ENCODE data around the gene THADA.
"Not testable (repeated sequence)": the region's sequence is repeated elsewhere in the genome, so short reads cannot be mapped to it uniquely, and the experiment has no call there.

Gene THADA

DNA sequence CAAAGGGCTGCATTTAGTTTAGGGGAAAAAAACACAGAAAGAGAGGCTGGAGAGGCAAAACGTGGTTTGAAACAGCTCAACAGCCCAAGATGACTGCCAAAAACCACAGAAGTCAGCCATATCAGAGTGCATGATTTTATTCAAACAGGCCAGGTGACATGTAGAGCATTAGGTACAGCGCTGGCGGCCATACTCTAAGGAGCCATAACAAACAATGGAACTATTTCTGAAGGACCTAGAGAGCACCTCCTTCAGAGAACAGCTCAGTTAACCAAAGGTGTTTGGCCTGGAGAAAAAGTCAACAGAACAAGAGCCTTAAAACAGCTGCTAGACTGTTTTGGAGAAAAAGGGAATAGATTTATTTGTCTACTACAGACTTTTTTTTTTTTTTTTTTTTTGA is 2.6 kb downstream of the THADA start:
- no peak for DNase-seq

DNA sequence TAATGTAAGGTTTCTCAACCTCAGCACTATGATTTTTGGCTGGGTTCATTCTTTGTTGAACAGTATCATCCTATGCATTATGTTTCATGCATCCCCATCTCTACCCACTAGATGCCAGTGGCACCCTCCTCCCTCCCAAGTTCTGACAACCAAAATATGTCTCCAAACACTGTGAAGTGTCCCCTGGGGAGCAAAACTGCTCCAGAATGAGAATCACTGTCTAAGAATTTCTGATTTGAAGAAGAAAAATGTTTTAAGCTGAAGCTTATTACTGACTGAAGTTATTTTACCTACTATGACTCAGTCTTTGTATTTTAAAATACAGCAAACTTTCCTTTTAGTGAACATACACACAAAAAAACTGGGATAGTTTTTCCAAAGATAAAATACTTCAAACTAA is 3.4 kb downstream of the THADA start:
- DNase-seq: no peak

DNA sequence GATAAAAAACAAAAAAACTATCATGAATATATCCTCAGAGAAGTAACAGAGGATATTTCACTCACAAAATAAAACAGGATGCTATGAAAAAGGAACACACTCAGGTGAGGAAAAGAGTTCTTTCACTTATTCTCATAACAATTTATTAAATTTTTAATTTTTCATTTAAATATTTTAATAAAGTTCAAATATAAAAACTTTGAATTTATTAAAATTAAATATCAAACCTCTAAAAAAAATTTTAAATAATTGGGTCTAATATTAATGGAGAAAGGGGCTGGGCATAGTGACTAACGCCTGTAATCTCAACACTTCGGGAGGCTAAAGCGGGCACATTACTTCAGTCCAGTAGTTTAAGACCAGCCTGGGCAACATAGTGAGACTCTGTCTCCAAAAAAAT is 10.1 kb downstream of the THADA start:
- DNase-seq: no peak

DNA sequence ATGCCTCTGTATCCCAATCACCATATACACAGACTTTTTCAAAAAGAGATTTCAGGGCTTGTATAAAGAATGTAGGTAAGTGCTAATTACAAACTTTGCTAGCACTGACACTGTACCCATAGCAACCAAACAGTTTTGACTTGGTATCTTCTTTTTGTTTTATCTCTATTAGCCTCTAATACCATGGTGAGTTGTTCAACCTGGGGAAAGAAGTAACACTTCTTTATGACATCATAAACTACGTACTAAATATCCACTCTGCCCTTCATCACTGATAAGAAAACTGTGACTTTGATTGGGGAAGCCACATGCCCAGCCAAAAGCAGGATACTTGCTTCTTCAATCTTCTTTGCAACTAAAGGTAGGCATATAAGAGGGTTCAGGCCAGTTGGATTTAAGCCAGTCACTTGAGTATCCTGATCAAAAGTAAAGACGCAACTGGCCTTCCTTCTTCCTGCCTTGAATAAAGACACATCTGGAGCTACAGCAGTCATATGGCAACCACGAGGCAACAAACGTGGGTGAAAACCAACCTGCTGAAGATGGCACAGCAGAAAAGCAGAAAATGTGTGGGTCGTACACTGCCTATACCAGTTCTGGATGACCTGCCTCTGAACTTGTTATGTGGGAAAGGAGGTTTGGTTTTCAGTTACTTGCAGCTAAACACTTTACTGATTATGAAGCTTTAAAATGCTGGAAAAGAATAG is 16.4 kb downstream of the THADA start:
- no peak for DNase-seq

DNA sequence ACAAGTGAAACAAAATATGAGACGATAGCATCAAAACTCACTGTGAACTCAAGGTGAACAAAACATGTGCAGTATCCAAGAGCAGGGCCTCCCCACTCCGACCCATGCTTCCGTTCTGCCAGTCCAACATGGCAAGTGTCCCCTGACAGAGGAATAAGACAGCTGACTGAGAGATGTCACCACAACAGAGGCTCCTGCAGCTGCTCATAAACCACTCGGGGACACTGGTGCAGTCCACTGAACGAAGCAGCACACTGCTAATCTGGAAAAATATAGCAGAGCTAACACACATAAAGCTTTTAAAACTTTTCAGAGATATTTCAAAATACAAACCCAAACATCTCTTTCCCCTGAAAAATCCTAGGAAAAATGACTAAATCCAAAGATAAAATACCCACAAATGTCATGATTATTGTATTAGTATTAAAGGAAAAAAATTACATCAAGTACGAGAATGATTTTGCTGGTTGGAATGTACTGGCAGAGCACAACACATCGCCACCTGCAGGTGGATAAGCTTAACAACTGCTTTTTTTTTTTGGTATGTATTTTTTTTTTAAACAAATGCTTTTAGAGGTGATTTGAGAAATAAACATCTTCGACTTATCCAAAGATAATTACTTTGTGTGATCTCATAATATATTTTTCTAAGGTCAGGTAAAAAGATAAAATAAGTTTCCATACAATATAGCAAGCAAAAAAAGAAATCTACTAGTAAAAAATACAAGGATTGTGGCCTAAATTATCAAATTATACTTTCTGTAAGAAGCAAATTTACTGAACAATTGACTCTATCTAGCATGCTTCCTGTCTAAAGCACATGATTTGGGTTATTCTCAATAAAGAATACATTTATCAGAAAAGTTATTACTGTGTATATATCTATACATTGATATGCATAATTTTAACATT is 18.6 kb downstream of the THADA start:
- DNase-seq: no peak

DNA sequence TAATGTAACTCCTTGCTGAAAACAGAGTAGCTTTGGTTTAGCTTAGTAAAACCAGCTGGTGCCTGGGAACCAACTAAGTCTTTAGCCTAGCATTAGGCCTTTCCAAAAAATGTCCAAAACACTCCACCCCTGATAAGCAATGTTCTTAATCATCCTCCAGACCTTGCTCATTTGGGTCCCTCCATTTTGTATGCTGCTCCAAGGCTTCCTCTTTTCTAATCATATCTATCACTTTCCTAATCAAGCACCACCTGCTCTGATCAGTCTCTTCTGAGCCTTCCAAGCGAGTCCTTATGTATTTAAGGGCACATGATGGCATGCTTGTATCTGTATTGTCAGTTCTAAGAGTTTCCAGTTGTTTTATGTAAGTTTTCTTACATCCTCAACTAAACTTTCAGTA is 23.6 kb downstream of the THADA start:
- no peak for DNase-seq

DNA sequence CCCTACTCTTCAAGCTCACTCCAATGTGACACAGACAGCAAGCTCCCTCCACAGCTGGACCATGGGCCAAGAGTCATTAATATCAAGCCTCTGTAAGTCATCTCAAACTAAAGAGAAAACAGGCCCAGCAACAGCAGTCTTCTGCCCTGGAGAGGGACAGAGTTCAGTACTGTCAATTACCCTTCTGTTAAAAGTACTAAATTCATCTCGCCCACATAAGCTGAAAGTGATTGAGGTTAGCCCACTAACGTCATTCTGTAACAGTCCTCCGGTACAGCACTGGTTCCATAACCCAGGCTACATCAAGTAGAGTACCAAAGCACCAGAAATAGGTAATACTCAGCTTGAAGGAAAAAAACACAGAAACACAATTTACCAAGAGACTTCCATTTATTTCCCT is 25.9 kb downstream of the THADA start:
- DNase-seq: no peak

DNA sequence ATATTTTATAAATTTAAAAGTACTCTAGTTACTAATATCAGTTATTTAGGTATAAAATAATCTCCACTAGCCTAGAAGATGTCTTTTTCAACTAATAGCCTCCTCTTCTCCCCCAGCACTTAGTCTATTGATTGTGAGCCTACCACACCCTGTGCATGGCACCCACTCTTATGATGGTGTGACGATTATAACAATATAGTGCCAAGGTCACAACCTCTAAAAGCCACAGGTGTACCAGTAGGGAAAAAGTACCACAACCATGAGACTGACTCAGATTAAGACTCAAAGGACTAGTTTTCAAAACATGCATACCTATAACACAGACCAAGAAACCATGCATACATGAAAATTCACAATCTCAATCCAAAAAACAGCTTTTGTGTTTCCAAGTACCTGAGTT is 27.6 kb downstream of the THADA start:
- DNase-seq: no peak

DNA sequence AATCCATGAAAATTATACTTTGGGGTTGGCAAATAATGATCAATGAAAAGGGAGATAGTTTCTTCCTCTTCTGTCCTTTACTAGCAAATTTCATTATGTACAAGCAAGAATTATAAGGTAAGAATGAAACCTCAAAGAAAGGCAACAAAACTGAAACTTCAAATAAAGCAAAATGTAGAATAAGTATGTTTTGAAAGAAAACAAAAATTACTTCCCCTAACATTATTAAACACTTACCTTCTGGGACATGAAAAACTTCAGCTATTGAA is 29.4 kb downstream of the THADA start:
- no peak for DNase-seq

DNA sequence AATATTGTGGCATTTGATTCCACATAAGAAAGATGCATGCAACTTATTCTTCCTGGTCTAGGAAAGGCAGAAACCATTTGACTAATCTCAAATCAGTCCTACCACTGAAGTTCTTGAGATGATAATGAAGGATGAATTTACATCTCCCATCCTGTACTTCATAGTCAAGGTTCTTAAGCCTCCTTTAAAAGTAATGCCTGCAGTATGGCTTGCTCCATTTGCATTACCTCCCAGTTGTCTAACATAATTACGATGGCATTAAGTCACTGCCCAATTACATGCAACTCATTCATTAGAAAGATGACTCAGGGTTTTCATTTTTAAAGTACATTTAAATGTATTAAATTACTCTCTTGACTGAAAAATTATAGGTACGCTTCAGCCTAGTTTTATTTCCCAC is 32.2 kb downstream of the THADA start:
- no peak for DNase-seq

DNA sequence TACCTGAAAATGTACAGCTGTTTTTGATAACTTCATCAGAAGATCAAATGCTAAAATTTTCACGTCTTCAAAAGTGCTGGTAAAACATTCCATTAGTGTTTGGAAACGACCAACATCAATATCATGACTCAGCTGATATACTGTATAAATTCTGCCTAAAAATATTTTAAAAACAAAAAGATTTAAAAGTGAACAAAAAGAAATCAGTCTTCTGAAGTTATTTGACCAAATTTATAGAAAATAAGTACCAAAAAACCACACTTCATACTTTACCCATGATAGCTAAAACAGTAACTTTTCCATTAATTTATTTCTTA is 35.6 kb downstream of the THADA start:
- no peak for DNase-seq

DNA sequence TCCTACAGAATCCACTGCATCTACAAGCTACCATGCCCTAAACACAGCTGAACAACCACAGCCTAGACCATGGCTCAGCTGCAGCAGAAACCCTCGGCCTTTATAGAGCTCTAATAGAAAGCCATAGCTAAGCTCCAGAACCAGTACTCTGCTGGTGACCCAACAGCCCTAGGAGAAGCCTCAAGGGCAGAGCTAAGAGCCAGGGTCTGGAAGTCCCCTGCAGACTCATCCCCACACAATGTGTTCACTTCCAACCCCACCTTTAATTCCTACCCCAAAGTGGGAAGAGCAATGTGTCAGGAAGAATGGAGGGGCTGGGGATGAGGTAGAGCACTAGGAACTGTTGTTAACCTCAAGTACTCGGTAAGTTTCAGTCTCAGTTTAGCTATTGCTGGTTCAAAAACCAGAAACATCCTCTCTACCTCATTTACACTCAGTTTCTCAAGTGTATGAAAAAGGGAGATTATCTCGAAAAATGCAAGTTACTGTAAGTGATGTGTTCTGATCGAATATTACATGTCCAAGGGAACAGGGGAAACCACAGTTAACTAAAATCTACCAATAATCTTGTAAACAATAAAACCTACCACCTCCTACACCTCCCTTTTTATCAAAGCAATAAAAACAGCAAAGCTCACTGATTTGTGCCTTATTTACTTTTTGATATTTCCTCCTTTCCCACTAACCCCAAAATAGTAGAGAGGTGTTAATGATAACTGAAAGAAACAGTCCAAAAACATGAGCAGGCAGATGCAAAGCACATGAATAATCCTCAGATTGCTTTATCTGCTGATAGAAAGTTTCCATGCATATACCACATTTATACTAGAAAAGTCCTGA is 36.2 kb downstream of the THADA start:
- DNase-seq: no peak

DNA sequence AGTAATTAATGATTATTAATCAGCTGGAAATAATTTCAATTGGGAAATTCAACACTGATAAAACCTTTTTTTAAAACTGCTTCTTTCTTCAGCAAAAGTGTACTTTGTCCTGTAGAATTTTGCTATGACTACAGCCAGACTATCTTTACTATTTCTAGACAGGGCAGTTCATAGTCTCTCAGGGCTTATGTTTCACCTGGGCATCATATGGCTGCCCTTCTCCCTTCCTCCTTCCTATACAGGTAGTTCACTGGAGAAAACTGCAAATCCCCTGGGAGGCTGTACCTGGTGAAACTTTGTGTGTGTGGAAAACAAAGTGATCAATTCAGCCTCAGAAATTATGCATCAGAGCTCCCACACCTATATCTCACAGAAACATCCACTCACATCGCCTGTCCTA is 38.6 kb downstream of the THADA start:
- DNase-seq: no peak

DNA sequence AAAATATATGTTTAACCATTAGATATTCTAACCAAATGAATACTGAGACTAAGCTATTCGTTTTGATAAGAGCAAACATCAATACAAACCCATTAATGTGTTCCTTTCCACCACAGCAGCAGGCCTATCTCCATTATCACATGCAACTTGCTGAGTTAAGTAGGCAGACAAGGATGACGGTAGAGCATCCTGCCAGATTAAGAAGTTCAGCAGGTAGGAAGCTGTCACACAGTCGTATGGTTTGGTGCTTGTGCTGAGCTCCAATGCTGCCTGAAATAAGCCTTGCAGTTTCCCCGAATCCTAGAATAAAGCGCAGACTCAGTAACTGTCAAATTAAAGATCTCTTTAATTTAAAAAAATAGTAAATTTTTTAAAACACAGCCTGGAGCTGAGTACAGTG is 39.6 kb downstream of the THADA start:
- DNase-seq: no peak

DNA sequence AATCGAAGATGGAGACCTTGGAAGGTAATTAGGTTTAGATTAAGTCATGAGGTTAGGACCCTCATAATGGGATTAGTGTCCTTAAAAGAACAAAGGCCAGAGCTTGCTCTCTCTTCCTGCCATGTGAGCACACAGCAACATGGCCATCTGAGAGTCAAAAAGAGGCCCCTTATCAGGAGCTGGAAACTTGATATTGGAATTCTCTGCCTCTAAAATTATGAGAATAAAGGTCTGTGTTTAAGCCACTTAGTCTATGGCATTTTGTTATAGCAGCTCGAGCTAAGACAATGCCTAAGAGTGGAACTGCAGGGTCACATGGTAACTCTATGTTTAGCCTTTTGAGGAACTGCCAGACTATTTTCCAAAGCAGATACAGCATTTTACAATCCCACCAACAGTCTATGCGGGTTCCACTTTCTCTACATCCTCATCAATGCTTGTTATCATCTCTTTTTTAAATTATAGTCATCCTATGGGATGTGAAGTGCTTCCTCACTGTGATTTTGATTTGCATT is 42.4 kb downstream of the THADA start:
- no peak for DNase-seq

DNA sequence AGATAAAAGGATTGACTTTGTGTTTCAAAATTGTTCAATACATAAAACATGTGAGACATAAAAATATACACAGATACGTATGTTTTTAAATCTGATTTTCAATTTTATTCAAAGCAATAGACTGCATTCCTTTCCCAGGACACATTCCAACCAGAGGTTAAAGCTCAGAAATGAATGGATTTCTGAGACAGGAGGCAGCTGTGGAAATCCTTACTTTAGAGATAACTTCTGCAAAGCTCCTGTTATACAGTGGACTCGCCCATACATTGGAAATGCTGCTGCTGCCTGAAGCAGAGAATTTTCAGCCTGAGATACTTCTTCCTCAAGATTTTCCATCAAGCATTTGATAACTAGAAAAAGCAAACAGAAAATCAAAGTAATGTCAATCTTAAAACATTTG is 43.8 kb downstream of the THADA start:
- no peak for DNase-seq

DNA sequence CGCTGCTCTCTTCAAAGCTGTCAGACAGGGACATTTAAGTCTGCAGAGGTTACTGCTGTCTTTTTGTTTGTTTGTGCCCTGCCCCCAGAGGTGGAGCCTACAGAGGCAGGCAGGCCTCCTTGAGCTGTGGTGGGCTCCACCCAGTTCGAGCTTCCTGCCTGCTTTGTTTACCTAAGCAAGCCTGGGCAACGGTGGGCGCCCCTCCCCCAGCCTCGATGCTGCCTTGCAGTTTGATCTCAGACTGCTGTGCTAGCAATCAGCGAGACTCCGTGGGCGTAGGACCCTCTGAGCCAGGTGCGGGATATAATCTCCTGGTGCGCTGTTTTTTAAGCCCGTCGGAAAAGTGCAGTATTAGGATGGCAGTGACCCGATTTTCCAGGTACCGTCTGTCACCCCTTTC is 47.5 kb downstream of the THADA start:
- DNase-seq: not testable (repeated sequence)

DNA sequence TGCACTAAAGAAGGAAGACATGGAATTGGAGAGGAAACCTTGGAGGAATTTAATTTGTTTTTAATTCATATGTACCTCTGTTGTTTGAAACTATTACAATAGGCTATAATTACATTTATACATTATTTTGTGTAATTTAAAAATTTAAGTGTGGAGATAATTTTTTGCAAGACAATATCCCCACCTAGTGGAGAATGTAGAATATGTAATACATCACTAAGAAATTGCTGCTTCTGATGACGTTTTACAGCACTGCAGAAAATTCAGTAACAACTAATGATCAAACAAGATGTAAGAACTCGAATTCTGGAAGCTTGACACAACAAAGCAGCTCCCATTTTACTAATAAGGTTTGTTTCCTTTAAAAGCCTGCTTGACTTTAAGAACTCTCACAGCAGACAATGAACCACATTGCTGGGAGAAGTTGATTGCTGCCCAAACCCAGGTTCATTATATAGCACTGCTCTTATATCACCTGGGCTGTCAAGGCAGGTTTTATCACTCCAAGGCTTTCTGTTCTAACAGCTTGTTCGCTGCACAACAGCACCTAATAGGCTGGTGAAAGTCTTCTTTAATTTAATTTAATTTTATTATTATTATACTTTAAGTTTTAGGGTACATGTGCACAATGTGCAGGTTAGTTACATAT is 53.4 kb downstream of the THADA start:
- no peak for DNase-seq

DNA sequence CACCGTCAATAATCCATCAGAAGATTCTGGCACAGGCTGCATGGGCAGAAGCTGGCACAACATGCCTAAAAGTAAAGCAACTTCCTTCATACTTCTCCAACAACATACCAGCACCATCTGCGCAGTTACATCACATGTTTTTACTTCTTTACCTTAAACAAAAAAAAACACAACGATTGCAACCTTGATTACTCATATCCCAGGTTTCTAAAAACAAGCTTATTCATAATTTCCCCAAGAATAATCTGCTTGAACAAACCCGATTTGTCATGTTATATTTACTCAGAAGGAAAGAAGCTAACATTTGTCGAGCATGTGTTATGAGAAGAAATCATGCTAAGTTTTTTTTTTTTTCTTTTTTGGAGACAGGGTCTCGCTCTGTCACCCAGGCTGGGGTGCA is 54.7 kb downstream of the THADA start:
- DNase-seq: no peak

DNA sequence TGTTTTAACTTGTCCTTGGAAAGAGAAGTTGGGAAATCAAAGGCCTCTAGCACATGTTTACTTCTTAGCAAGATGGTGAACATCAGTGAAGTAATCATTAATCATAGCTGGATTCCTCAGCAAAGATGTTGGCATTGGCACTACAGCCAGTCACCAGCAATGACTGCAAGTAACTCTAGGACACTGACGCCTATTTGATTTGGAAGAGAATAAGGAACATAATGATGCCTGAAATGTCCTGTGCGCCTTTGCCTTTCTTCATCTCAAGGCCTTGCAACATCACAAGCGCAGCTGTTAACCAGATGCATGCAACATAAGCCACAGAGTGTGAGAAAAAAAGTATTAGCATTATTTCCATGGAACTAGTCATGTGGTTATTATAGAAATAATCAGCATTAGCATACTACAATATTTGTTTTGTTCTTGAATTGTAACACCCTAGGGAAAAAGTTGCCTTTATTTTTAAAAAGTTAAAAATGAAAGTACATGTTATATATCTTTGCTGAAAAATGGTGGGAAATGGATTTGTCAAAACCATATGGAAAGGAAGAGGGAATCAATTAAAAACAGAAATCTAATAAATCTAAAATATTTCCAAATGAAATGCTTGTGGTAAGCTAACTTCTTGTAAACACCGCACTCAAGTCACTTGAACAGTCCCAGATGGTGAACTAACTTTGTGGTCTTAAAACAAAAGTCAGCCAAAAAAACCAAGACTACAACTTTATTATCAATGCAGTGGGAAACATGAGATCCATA is 55.6 kb downstream of the THADA start:
- DNase-seq: no peak

DNA sequence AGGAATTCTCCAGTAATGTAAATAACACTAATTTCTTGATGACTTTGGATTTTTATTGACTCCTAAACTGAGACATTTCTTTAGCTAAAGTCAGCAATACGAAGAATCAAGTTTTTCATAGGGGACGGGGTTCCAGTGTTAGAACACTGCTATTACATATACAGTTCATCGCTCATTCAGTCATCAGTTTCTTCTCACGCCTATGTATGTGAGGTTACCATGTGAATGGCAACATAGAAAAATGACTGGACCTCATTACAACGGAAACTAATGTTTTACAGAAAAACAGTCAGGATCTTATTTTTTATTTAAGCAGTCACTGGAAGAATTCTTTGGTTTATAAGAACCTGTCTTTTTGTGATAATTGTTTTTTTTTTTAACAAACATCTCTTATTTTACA is 56.4 kb downstream of the THADA start:
- DNase-seq: no peak

DNA sequence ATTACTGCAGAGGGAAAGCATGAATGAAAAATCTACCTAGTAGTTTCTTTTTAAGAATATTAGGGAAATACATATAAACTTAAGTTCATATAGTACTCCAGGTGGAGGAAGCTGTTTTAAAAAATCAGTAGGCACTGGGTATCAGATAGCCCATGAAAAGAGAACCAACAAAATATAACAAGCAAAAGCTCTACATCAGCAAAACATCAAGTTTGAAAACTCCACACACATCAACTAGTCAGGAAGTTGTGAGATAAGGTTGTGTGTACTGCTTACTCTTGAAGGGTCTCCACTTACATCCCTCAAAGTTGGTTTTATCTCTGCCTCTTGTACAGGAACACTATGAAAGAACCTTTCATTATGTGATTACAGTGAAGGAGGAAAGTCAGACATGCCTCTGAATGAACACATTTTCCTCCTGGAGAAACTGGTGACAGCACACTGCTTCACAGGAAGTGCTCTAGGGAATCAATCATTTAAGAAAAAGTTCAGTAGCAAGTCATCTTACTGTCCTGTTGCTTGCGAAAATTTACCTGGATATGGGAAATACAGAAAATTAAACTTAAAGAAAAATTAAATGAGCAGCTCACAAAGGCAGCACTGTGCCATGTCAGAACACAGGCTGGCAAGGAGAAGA is 57.7 kb downstream of the THADA start:
- no peak for DNase-seq

Data from stimulated activated CD4-positive, alpha-beta T cell treated with anti-CD3 and anti-CD28 coated beads, Interleukin-12 subunit alpha, Interleukin-12 subunit beta, amount 100 ng/mL, for 4 hours (primary cell).